Mesendoderm (in vitro differentiated cells): ENCODE results near the gene TTC12.

Source experiments
- DNase-seq: peaks from one replicate; pipeline ENCODE4 v3.0.0; 2013
- H2AK5ac ChIP-seq: 2 replicates; pipeline ENCODE4 v1.6.1; 2013; ENCODE audit warnings: low read length, inconsistent platforms
- H2BK120ac ChIP-seq: 2 replicates; pipeline ENCODE4 v1.6.1; 2013; ENCODE audit warnings: low read depth, mild to moderate bottlenecking, low read length, moderate library complexity, mixed read lengths
- H2BK15ac ChIP-seq: replicated peaks from 2 replicates; pipeline ENCODE4 v1.6.1; 2013; ENCODE audit warnings: low read depth, mild to moderate bottlenecking, moderate library complexity
- H2BK5ac ChIP-seq: 2 replicates; pipeline ENCODE4 v1.6.1; 2013; ENCODE audit warnings: low read length, inconsistent platforms
- H3K18ac ChIP-seq: 2 replicates; pipeline ENCODE4 v1.6.1; 2013; ENCODE audit warnings: mild to moderate bottlenecking, low read length, mixed read lengths
- H3K23ac ChIP-seq: one replicate; pipeline ENCODE4 v1.6.1; 2013; ENCODE audit warnings: low read length
- H3K27ac ChIP-seq: 2 replicates; pipeline ENCODE4 v1.5.1; 2013; ENCODE audit warnings: low read depth, mild to moderate bottlenecking, inconsistent platforms, low read length, moderate library complexity
- H3K27me3 ChIP-seq: 2 replicates; pipeline ENCODE4 v1.6.1; 2013; ENCODE audit warnings: low read length, control low read depth, mild to moderate bottlenecking, inconsistent platforms; ENCODE audit not compliant: insufficient read depth, poor library complexity
- H3K36me3 ChIP-seq: 2 replicates; pipeline ENCODE4 v1.6.1; 2013; ENCODE audit warnings: low read length, inconsistent platforms; ENCODE audit not compliant: control insufficient read depth, insufficient read depth
- H3K4ac ChIP-seq: one replicate; pipeline ENCODE4 v1.6.1; 2013; ENCODE audit warnings: low read depth, mild to moderate bottlenecking, low read length, moderate library complexity
- H3K4me1 ChIP-seq: 2 replicates; pipeline ENCODE4 v1.6.1; 2013; ENCODE audit warnings: low read depth, low read length, inconsistent platforms; ENCODE audit not compliant: control insufficient read depth
- H3K4me2 ChIP-seq: 2 replicates; pipeline ENCODE4 v1.6.1; 2013; ENCODE audit warnings: low read length
- H3K4me3 ChIP-seq: 2 replicates; pipeline ENCODE4 v1.5.1; 2013; ENCODE audit warnings: mild to moderate bottlenecking, low read length
- H3K56ac ChIP-seq: one replicate; pipeline ENCODE4 v1.6.1; 2013; ENCODE audit warnings: low read length
- H3K79me1 ChIP-seq: 2 replicates; pipeline ENCODE4 v1.6.1; 2013; ENCODE audit warnings: low read length, inconsistent platforms
- H3K79me2 ChIP-seq: 2 replicates; pipeline ENCODE4 v1.6.1; 2013; ENCODE audit warnings: mild to moderate bottlenecking, low read length; ENCODE audit not compliant: control insufficient read depth, insufficient read depth
- H3K9ac ChIP-seq: 2 replicates; pipeline ENCODE4 v1.6.1; 2013; ENCODE audit warnings: low read length, inconsistent platforms
- H4K5ac ChIP-seq: one replicate; pipeline ENCODE4 v1.6.1; 2013; ENCODE audit warnings: low read length
- H4K8ac ChIP-seq: one replicate; pipeline ENCODE4 v1.6.1; 2013; ENCODE audit warnings: low read depth, mild to moderate bottlenecking, control low read depth, low read length, moderate library complexity
- WGBS: extraction: QIAGEN DNeasy Blood & Tissue Kit; methylation state at CpG from one replicate; pipeline ENCODE4 v1.1.7; 2013; ENCODE audit warnings: low lambda C conversion rate, missing lambda C conversion rate; ENCODE audit not compliant: insufficient coverage; ENCODE audit errors: extremely low coverage; 5-methylcytosine and 5-hydroxymethylcytosine counted together

TTC12 gene

DNA sequence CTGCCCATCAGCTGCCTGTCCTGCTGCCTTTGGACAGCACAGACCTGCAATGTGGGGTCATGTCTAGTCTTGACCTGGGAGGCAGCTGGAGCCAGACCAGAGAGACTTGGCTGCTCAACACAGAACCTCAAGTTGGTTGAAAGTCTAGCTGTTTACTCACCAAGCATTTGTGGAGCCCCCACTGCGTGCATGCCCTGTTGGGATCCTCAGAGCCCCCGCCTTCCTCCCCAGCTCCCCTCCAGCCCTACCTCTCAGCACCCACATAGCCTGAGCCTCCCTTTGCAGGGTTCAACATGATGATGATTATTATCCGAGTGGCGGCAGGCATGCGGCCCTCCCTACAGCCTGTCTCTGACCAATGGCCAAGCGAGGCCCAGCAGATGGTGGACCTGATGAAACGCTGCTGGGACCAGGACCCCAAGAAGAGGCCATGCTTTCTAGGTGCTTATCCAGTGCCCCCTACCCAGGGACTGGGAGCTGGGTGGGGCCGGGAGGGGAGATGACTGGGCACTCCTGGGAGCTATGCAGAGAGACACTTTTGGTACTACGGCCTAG is 81.5 kb downstream of the TTC12 start:
- no peak for DNase-seq
- H3K4me2 ChIP-seq, result no peak overlapping the region
- H3K9ac ChIP-seq, result no peak overlapping the region
- H2AK5ac ChIP-seq, result no peak overlapping the region
- no peak overlapping the region for H2BK5ac ChIP-seq
- no peak overlapping the region for H3K4me3 ChIP-seq
- no peaks in the 10 kb centered on the region for H3K4me1 ChIP-seq
- no peaks in the 10 kb centered on the region for H3K79me2 ChIP-seq
- no peaks in the 10 kb centered on the region for H3K27me3 ChIP-seq
- no peak overlapping the region for H2BK15ac ChIP-seq
- H4K8ac ChIP-seq, result no peak overlapping the region
- H3K4ac ChIP-seq, result no peak overlapping the region
- WGBS, result no CpG with 5 or more reads among the region's 9 CpGs
- no peak overlapping the region for H2BK120ac ChIP-seq
- no peak overlapping the region for H4K5ac ChIP-seq
- no peak overlapping the region for H3K56ac ChIP-seq
- H3K23ac ChIP-seq, result no peak overlapping the region
- no peak overlapping the region for H3K18ac ChIP-seq
- no peaks in the 10 kb centered on the region for H3K36me3 ChIP-seq
- H3K27ac ChIP-seq, result no peak overlapping the region
- H3K79me1 ChIP-seq, result no peaks in the 10 kb centered on the region

DNA sequence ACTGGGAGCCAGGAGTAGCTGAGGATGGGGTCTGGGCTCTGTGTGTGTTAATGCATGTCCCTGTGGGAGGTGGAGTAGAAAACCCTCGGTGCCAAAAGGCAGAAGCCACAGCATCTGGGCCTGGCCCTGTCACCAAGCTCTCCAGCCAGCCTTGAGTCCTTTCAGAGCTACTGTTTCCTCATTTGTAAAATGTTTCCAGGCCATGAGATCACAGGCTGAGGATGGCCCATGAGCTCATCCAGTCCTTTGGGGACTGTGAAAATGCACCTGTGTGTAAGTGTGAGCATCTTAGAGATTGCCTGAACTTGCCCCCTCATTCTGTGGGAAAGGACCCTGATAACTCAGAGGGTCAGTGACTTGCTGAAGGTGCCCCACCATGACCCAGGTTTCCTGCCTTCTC is 82.3 kb downstream of the TTC12 start:
- H2BK120ac ChIP-seq, result no peak overlapping the region
- no peak overlapping the region for H3K4ac ChIP-seq
- no peak overlapping the region for H3K56ac ChIP-seq
- H2BK15ac ChIP-seq, result no peak overlapping the region
- H3K36me3 ChIP-seq, result no peaks in the 10 kb centered on the region
- no peak for DNase-seq
- no peak overlapping the region for H3K4me2 ChIP-seq
- H2AK5ac ChIP-seq, result no peak overlapping the region
- no peak overlapping the region for H4K5ac ChIP-seq
- no peaks in the 10 kb centered on the region for H3K79me1 ChIP-seq
- no CpG with 5 or more reads among the region's 1 CpG for WGBS
- H3K4me1 ChIP-seq, result no peaks in the 10 kb centered on the region
- H2BK5ac ChIP-seq, result no peak overlapping the region
- H3K27ac ChIP-seq, result no peak overlapping the region
- H4K8ac ChIP-seq, result no peak overlapping the region
- no peaks in the 10 kb centered on the region for H3K27me3 ChIP-seq
- no peak overlapping the region for H3K4me3 ChIP-seq
- H3K18ac ChIP-seq, result no peak overlapping the region
- no peak overlapping the region for H3K9ac ChIP-seq
- H3K79me2 ChIP-seq, result no peaks in the 10 kb centered on the region
- H3K23ac ChIP-seq, result no peak overlapping the region

DNA sequence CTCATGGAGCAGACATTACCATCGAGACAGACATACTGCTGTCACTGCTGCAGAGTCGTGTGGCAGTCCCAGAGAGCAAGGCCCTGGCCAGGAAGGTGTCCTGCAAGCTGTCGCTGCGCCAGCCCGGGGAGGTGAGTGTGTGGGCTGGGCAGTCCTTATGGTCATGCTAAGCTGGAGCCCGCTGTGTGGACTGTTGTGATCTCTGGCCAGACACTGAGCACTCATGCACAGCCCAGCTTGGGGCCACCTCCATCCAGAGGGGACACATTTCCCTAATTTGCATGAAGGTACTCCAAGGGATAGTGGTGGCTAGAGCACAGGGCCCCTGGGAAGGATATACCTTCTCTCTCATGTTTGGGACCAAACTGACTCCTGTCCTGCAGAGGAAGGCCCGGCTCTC is 82.8 kb downstream of the TTC12 start:
- no peaks in the 10 kb centered on the region for H3K36me3 ChIP-seq
- H3K4me3 ChIP-seq, result no peak overlapping the region

DNA sequence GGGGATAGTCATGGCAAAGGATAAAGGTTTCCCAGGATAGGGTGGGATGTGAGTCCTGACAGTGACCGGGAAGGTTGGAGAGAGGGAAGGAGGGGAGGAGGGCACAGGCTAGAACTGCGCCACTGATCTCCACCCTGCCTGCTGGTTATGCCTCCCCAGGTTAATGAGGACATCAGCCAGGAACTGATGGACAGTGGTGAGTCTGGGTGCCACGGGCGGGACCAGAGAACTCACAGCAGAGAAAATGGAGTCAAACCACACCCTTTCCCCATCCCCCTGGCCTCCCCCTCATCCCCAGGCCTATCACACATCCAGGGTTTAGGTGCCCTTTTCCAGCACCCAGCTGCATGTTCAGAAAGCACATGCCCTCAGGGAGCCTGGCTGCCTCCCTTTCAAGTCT is 83.4 kb downstream of the TTC12 start:
- no peaks in the 10 kb centered on the region for H3K79me2 ChIP-seq
- H3K79me1 ChIP-seq, result no peaks in the 10 kb centered on the region
- no peak overlapping the region for H3K27ac ChIP-seq
- H3K4me2 ChIP-seq, result no peak overlapping the region
- H3K9ac ChIP-seq, result no peak overlapping the region
- H3K4me1 ChIP-seq, result no peaks in the 10 kb centered on the region
- DNase-seq, result no peak
- H2BK5ac ChIP-seq, result no peak overlapping the region
- no peak overlapping the region for H3K4me3 ChIP-seq
- no peak overlapping the region for H2AK5ac ChIP-seq
- no peak overlapping the region for H3K56ac ChIP-seq
- H3K27me3 ChIP-seq, result no peaks in the 10 kb centered on the region
- no peak overlapping the region for H3K18ac ChIP-seq
- no peak overlapping the region for H2BK120ac ChIP-seq
- no peak overlapping the region for H4K5ac ChIP-seq
- no CpG with 5 or more reads among the region's 4 CpGs for WGBS
- H3K23ac ChIP-seq, result no peak overlapping the region
- H2BK15ac ChIP-seq, result no peak overlapping the region
- H4K8ac ChIP-seq, result no peak overlapping the region
- no peaks in the 10 kb centered on the region for H3K36me3 ChIP-seq
- no peak overlapping the region for H3K4ac ChIP-seq

More for the DNA sequence above, 82.8 kb downstream of the TTC12 start:
- H3K4me2 ChIP-seq, result no peak overlapping the region
- H3K18ac ChIP-seq, result no peak overlapping the region
- no peaks in the 10 kb centered on the region for H3K4me1 ChIP-seq
- no peak overlapping the region for H3K9ac ChIP-seq
- no peak overlapping the region for H3K23ac ChIP-seq
- no peak overlapping the region for H3K56ac ChIP-seq
- H4K8ac ChIP-seq, result no peak overlapping the region
- no peak overlapping the region for H3K4ac ChIP-seq
- DNase-seq, result no peak
- H3K79me2 ChIP-seq, result no peaks in the 10 kb centered on the region
- H2BK5ac ChIP-seq, result no peak overlapping the region
- no peak overlapping the region for H2BK120ac ChIP-seq
- WGBS, result no CpG with 5 or more reads among the region's 7 CpGs
- no peak overlapping the region for H2AK5ac ChIP-seq
- H3K27ac ChIP-seq, result no peak overlapping the region
- no peak overlapping the region for H4K5ac ChIP-seq
- H3K27me3 ChIP-seq, result no peaks in the 10 kb centered on the region
- no peaks in the 10 kb centered on the region for H3K79me1 ChIP-seq
- no peak overlapping the region for H2BK15ac ChIP-seq

DNA sequence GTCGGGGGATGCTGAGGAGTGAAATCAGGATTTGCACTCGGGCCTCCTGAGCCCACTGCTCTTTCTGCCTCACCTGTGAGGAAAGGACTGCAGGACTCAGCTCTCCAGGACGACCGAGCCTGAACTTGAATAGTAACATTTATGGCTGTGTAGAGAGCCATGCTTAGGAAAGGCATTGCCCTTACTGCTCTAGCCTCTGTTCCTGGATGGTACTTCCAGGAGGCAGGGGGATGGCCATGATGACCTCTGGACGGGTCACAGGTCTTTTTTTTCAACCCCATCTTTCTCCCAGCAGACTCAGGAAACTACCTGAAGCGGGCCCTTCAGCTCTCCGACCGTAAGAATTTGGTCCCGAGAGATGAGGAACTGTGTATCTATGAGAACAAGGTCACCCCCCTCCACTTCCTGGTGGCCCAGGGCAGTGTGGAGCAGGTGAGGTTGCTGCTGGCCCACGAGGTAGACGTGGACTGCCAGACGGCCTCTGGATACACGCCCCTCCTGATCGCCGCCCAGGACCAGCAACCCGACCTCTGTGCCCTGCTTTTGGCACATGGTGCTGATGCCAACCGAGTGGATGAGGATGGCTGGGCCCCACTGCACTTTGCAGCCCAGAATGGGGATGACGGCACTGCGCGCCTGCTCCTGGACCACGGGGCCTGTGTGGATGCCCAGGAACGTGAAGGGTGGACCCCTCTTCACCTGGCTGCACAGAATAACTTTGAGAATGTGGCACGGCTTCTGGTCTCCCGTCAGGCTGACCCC is 84.5 kb downstream of the TTC12 start:
- Histone ChIP-seq H2BK120ac (no peak overlapping the region), H2BK15ac (no peak overlapping the region), H3K4me1 (no peaks in the 10 kb centered on the region), H2AK5ac (no peak overlapping the region), H3K36me3 (no peaks in the 10 kb centered on the region), H3K4me2 (no peak overlapping the region), H3K9ac (no peak overlapping the region), H3K23ac (no peak overlapping the region), H3K56ac (no peak overlapping the region), H3K79me1 (no peaks in the 10 kb centered on the region), H3K18ac (no peak overlapping the region), H3K27ac (no peak overlapping the region), H2BK5ac (no peak overlapping the region), H3K27me3 (no peaks in the 10 kb centered on the region), H3K4ac (no peak overlapping the region), H3K79me2 (no peaks in the 10 kb centered on the region), H4K5ac (no peak overlapping the region), H3K4me3 (no peak overlapping the region), H4K8ac (no peak overlapping the region)
- WGBS, result no CpG with 5 or more reads among the region's 24 CpGs
- DNase-seq, result no peak
